GM19023 (cell line): ENCODE data around the gene PPP1R10.
A peak's percentile ranks its signal among the peaks of the same experiment; 100 is the strongest.

ENCODE experiments used
- ATAC-seq: cut with Tn5 transposase; IDR thresholded peaks from one replicate; pipeline ENCODE4 v1.9.1; 2021; ENCODE audit warnings: mild to moderate bottlenecking, moderate library complexity; ENCODE audit not compliant: unreplicated experiment

Gene PPP1R10

GRCh38 chr6:30557683-30557981 is 59.4 kb downstream of the PPP1R10 start:
- ATAC-seq: no peak

GRCh38 chr6:30556906-30557682 is 59.9 kb downstream of the PPP1R10 start, which contains the start of gene PRR3:
TSS of gene PRR3 (plus strand) at chr6:30557295. CDS start at chr6:30557345, 50 bp downstream.
- ATAC-seq: peak; percentile 56

- ATAC-seq: peak; percentile 81
Observed at GRCh38 chr6:30556066-30556905, 60.8 kb downstream of the PPP1R10 start, which contains the start of gene GNL1. TSS of gene GNL1 (minus strand) at chr6:30556489. CDS start at chr6:30556203, 286 bp downstream.

GRCh38 chr6:30555816-30556065 is 61.3 kb downstream of the PPP1R10 start:
- no peak for ATAC-seq

GRCh38 chr6:30554962-30555815 is 61.9 kb downstream of the PPP1R10 start:
- ATAC-seq: peak; percentile 7

GRCh38 chr6:30554404-30554803 is 62.6 kb downstream of the PPP1R10 start:
- no peak for ATAC-seq
